ENCODE measurements around the gene AKAP12.

AKAP12 gene

GRCh38 chr6:151402228-151402627, 162.5 kb downstream of the AKAP12 start:
- no peak for DNase-seq (ENCODE audit: low read depth in 1 of 2, low spot score in 1 of 2)

DNA sequence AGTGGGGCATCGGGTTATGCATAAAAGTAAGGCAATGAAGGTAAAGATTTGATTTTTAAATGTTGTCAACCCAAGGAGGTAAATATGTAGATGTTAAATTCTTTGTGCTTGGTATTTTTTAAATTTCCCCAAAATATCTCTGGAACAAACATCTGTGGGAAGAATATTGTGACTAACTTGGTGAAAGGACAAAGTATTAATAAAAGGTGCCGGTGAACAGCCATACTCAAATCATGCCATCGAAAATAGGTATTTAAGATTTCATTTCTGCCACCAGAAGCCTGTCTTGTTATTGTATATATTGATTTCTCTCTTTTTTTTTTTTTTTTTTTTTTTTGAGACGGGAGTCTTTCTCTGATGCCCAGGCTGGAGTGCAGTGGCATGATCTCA, 164.1 kb downstream of the AKAP12 start:
- DNase-seq (ENCODE audit: low read depth in 1 of 2, low spot score in 1 of 2): no peak
